Activated CD4-positive, CD25-positive, alpha-beta regulatory T cell (primary cell): ENCODE measurements around the gene CXCR4.
"Not testable (repeated sequence)": the region's sequence is repeated elsewhere in the genome, so short reads cannot be mapped to it uniquely, and the experiment has no call there.

Experiments used
- DNase-seq, 4 experiments: peaks; one replicate each; lab custom pipeline; 2025; lab: John Stamatoyannopoulos, UW

The CXCR4 gene

GRCh38 chr2:136115183-136115761, 2.7 kb downstream of the CXCR4 start:
- DNase-seq: no peak

- no peak for DNase-seq
Measured at GRCh38 chr2:136114382-136114781, 3.6 kb downstream of the CXCR4 start.

- no peak for DNase-seq
Measured at GRCh38 chr2:136113209-136113971, 4.6 kb downstream of the CXCR4 start.

GRCh38 chr2:136112317-136113208, 5.4 kb downstream of the CXCR4 start:
- DNase-seq: no peak

GRCh38 chr2:136111711-136112110, 6.2 kb downstream of the CXCR4 start:
- DNase-seq: no peak

- no peak for DNase-seq
Measured at GRCh38 chr2:136110526-136110925, 7.4 kb downstream of the CXCR4 start.

- DNase-seq: no peak
Measured at GRCh38 chr2:136108463-136108862, 9.5 kb downstream of the CXCR4 start.

GRCh38 chr2:136107051-136108033, 10.6 kb downstream of the CXCR4 start:
- DNase-seq: no peak

GRCh38 chr2:136106505-136106904, 11.4 kb downstream of the CXCR4 start:
- DNase-seq: no peak

- DNase-seq: no peak
Measured at GRCh38 chr2:136104977-136105376, 13.0 kb downstream of the CXCR4 start.

- DNase-seq: no peak
Measured at GRCh38 chr2:136101042-136101441, 16.9 kb downstream of the CXCR4 start.

- no peak for DNase-seq
Measured at GRCh38 chr2:136098441-136098840, 19.5 kb downstream of the CXCR4 start.

GRCh38 chr2:136093583-136093982, 24.4 kb downstream of the CXCR4 start:
- no peak for DNase-seq

GRCh38 chr2:136091899-136092298, 26.1 kb downstream of the CXCR4 start:
- no peak for DNase-seq

- DNase-seq: not testable (repeated sequence)
Measured at GRCh38 chr2:136087901-136088460, 30.0 kb downstream of the CXCR4 start.

- no peak for DNase-seq
Measured at GRCh38 chr2:136086253-136087016, 31.5 kb downstream of the CXCR4 start.

- no peak for DNase-seq
Measured at GRCh38 chr2:136085453-136086209, 32.3 kb downstream of the CXCR4 start.

GRCh38 chr2:136081582-136082210, 36.3 kb downstream of the CXCR4 start:
- DNase-seq: no peak

- no peak for DNase-seq
Measured at GRCh38 chr2:136080114-136080513, 37.8 kb downstream of the CXCR4 start.
